ENCODE data around the gene PSMD2.
A peak's percentile ranks its signal among the peaks of the same experiment; 100 is the strongest.

Gene PSMD2

DNA sequence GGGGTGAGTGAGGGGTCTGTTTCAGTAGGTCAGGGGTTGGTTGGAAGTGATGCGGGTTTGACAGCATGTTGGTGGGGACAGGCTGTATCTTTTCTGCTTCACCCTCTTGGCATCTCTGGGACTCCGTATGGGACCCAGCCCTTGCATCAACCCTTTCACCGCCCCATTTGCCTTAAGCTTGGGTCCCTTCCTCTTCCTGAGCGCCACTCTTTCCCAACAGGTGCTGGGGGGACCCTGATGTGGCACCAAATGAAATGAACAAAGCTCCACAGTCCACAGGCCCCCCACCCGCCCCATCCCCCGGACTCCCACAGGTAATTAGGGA is 16.5 kb downstream of the PSMD2 start:
- no peak for TF ChIP-seq CTCF (IDR thresholded peaks at IDR 0.05; ENCODE audit: insufficient read depth, low read length, poor library complexity, severe bottlenecking)
- H3K27me3 ChIP-seq (replicated peaks; ENCODE audit: control insufficient read depth, insufficient read depth, low read length) = no peaks in the 10 kb centered on the region
- DNase-seq (ENCODE audit: extremely low read depth, insufficient read length) = no peak
- H3K36me3 ChIP-seq (ENCODE audit: control insufficient read depth, insufficient read depth, low read length) = peaks cover 19% of the 10 kb centered on the region
- peak overlapping the region; percentile 71 for H3K4me3 ChIP-seq (replicated peaks; ENCODE audit: low read depth, low read length)

DNA sequence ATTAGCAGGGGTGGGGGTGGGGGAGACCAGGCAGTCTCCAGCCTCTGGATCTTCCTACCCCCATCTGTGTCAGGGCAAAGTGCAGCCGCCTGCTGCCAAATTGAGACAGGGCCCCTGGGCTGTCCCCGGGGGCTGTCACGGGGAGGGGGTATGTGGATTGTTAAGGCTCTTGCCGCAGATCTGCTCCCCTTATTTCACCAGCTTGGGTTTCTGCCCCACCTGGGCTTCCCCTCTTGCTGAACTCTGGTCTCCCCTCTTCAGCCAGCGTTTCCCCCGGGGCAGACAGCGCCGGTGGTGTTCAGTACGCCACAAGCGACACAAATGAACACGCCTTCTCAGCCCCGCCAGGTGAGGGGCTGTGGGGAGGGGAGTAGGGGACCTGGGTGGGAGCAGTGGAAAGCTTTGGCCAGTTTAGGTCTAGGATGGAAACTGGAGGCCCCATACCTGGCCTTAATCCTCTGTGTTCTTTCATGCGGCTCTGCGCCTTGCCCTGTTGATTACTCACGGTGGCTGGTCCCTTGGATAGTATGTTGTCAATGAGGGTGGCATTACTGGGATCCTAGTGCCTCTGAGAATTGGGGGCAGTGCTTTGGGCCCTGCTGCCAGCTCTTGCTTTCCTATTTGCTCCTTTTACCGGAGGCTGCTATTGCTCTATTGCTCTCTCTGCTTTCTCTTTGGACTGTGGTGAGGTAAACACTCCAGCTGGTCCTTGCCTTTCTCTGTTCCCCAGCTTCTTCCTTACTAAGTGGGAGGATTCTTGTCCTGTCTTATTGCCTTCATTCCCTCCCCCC is 17.0 kb downstream of the PSMD2 start:
- H3K27me3 ChIP-seq (replicated peaks; ENCODE audit: control insufficient read depth, insufficient read depth, low read length) = no peaks in the 10 kb centered on the region
- no peak for TF ChIP-seq CTCF (IDR thresholded peaks at IDR 0.05; ENCODE audit: insufficient read depth, low read length, poor library complexity, severe bottlenecking)
- DNase-seq (ENCODE audit: extremely low read depth, insufficient read length) = no peak
- H3K36me3 ChIP-seq (ENCODE audit: control insufficient read depth, insufficient read depth, low read length) = peaks cover 23% of the 10 kb centered on the region
- H3K4me3 ChIP-seq (replicated peaks; ENCODE audit: low read depth, low read length) = peak overlapping the region; percentile 71

DNA sequence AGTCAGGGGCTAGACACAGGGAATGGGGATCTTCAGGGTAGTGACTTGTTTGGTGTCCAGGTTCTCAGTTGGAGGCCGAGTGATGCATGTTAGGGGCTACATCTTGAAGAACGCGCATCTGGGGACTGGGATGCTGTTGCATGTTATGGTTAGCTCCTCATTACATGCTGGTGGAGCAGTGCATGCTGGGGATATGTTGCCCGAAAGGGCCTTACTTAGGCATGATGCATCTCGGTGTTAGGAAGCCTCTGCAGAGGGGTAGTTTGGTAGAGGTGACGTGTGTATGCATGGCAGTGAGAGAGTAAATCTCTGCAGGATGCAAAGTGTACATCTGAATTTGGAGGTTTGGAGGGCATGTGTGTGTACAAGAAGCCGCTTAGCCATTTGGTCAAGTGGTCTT is 17.8 kb downstream of the PSMD2 start:
- TF ChIP-seq CTCF (IDR thresholded peaks at IDR 0.05; ENCODE audit: insufficient read depth, low read length, poor library complexity, severe bottlenecking) = no peak
- Histone ChIP-seq H3K4me3 (replicated peaks; ENCODE audit: low read depth, low read length) (peak overlapping the region; percentile 71), H3K27me3 (replicated peaks; ENCODE audit: control insufficient read depth, insufficient read depth, low read length) (no peaks in the 10 kb centered on the region), H3K36me3 (ENCODE audit: control insufficient read depth, insufficient read depth, low read length) (peaks cover 29% of the 10 kb centered on the region)
- DNase-seq (ENCODE audit: extremely low read depth, insufficient read length) = no peak

DNA sequence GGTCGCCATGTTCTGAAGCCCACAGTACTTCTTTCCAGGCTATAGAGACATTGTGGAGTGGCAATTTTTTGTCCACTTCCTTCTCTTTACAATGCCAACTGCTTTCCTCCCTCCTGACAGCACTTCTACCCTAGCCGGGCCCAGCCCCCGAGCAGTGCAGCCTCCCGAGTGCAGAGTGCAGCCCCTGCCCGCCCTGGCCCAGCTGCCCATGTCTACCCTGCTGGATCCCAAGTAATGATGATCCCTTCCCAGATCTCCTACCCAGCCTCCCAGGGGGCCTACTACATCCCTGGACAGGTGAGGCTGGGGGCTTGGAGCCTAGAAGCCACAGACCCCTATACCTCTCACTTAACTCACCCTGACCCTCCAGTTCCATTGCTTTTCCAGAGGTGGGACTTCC is 18.2 kb downstream of the PSMD2 start:
- no peak for DNase-seq (ENCODE audit: extremely low read depth, insufficient read length)
- Histone ChIP-seq H3K27me3 (replicated peaks; ENCODE audit: control insufficient read depth, insufficient read depth, low read length) (no peaks in the 10 kb centered on the region), H3K4me3 (replicated peaks; ENCODE audit: low read depth, low read length) (no peak overlapping the region), H3K36me3 (ENCODE audit: control insufficient read depth, insufficient read depth, low read length) (peaks cover 31% of the 10 kb centered on the region)
- TF ChIP-seq CTCF (IDR thresholded peaks at IDR 0.05; ENCODE audit: insufficient read depth, low read length, poor library complexity, severe bottlenecking) = no peak

GRCh38 chr3:184320104-184320445 is 21.0 kb downstream of the PSMD2 start:
- H3K4me3 ChIP-seq (replicated peaks; ENCODE audit: low read depth, low read length) = no peak overlapping the region
- TF ChIP-seq CTCF (IDR thresholded peaks at IDR 0.05; ENCODE audit: insufficient read depth, low read length, poor library complexity, severe bottlenecking) = no peak

DNA sequence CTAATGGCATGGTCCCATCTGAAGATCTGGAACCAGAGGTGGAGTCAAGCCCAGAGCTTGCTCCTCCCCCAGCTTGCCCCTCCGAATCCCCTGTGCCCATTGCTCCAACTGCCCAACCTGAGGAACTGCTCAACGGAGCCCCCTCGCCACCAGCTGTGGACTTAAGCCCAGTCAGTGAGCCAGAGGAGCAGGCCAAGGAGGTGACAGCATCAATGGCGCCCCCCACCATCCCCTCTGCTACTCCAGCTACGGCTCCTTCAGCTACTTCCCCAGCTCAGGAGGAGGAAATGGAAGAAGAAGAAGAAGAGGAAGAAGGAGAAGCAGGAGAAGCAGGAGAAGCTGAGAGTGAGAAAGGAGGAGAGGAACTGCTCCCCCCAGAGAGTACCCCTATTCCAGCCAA is 22.6 kb downstream of the PSMD2 start:
- H3K4me3 ChIP-seq (replicated peaks; ENCODE audit: low read depth, low read length) = no peak overlapping the region
- peaks cover 66% of the 10 kb centered on the region for H3K36me3 ChIP-seq (ENCODE audit: control insufficient read depth, insufficient read depth, low read length)
- TF ChIP-seq CTCF (IDR thresholded peaks at IDR 0.05; ENCODE audit: insufficient read depth, low read length, poor library complexity, severe bottlenecking) = no peak
- DNase-seq (ENCODE audit: extremely low read depth, insufficient read length) = no peak
- no peaks in the 10 kb centered on the region for H3K27me3 ChIP-seq (replicated peaks; ENCODE audit: control insufficient read depth, insufficient read depth, low read length)

More at GRCh38 chr3:184320104-184320445, 21.0 kb downstream of the PSMD2 start:
- no peak for DNase-seq (ENCODE audit: extremely low read depth, insufficient read length)
- Histone ChIP-seq H3K36me3 (ENCODE audit: control insufficient read depth, insufficient read depth, low read length) (peaks cover 53% of the 10 kb centered on the region), H3K27me3 (replicated peaks; ENCODE audit: control insufficient read depth, insufficient read depth, low read length) (no peaks in the 10 kb centered on the region)
